H1 (cell line): ENCODE measurements around the gene ADAT3. TPM values are rescaled to one million over a fixed set of nuclear protein-coding genes. Genes with fewer than 3 reads are reported as not detected.

Experiments
- CTCF ChIA-PET: fragments of 300-600 bp; sonication (Branson Sonifier 250); formaldehyde crosslinking; loops from one replicate; lab custom pipeline; 2021; ENCODE audit not compliant: partially characterized antibody; lab: Charles Lee
- POLR2A ChIA-PET: fragments of 300-600 bp; sonication (Branson Sonifier 250); formaldehyde crosslinking; loops from one replicate; lab custom pipeline; 2021; ENCODE audit warnings: inconsistent platforms; ENCODE audit not compliant: partially characterized antibody; lab: Charles Lee
- DNase-seq, 2 experiments: peaks; one replicate each; pipeline versions ENCODE4 v3.0.0 to v3.0.0-alpha.2; 2010 to 2022; ENCODE audit warnings: low spot score in 2 of 2, low read depth in 1 of 2, mixed read lengths in 1 of 2
- FAIRE-seq: peaks from 2 replicates; lab custom pipeline; 2011; peaks lifted over from hg19 to GRCh38; lab: Jason Lieb, UNC
- H2AFZ ChIP-seq: 2 replicates; pipeline ENCODE4 v1.8.1; 2012; ENCODE audit warnings: low read length, inconsistent platforms
- H2AK5ac ChIP-seq: 2 replicates; pipeline ENCODE4 v1.6.1; 2013; ENCODE audit warnings: low read depth, low read length
- H2BK120ac ChIP-seq: replicated peaks from 2 replicates; pipeline ENCODE3; 2013; ENCODE audit warnings: low read depth, low read length, inconsistent platforms
- H2BK12ac ChIP-seq: 2 replicates; pipeline ENCODE4 v1.6.1; 2013; ENCODE audit warnings: low read depth, low read length
- H2BK15ac ChIP-seq: 2 replicates; pipeline ENCODE4 v1.6.1; 2013; ENCODE audit warnings: low read length
- H2BK20ac ChIP-seq: 2 replicates; pipeline ENCODE4 v1.6.1; 2013; ENCODE audit warnings: low read length
- H2BK5ac ChIP-seq: 2 replicates; pipeline ENCODE4 v1.6.1; 2013; ENCODE audit warnings: low read depth, low read length
- H3K14ac ChIP-seq: 2 replicates; pipeline ENCODE4 v1.6.1; 2013; ENCODE audit warnings: inconsistent platforms; ENCODE audit not compliant: insufficient read length
- H3K18ac ChIP-seq: 2 replicates; pipeline ENCODE4 v1.6.1; 2013; ENCODE audit warnings: low read length; ENCODE audit errors: extremely low read depth
- H3K23ac ChIP-seq: 2 replicates; pipeline ENCODE4 v1.6.1; 2013; ENCODE audit warnings: inconsistent platforms; ENCODE audit not compliant: insufficient read length
- H3K23me2 ChIP-seq: 2 replicates; pipeline ENCODE4 v1.6.1; 2013; ENCODE audit warnings: low read depth, low read length
- H3K27ac ChIP-seq: 2 replicates; pipeline ENCODE4 v1.6.1; 2011; ENCODE audit warnings: low read depth, low read length, inconsistent platforms
- H3K27me3 ChIP-seq, 4 experiments: replicated peaks in 1 of 4; 1 replicate in 1 of 4; 2 replicates in 3 of 4; pipeline versions ENCODE4 v1.6.1 to v1.8.1; 2011 to 2013; ENCODE audit warnings: low read length in 3 of 4, mild to moderate bottlenecking in 3 of 4, inconsistent platforms in 2 of 4, mixed read lengths in 2 of 4, moderate library complexity in 1 of 4; ENCODE audit not compliant: control insufficient read depth in 3 of 4, insufficient read depth in 3 of 4; ENCODE audit errors: extremely low read depth in 1 of 4
- H3K36me3 ChIP-seq, 4 experiments: 2 replicates each; pipeline versions ENCODE4 v1.6.1 to v1.8.1; 2011 to 2013; ENCODE audit warnings: mild to moderate bottlenecking in 4 of 4, low read length in 3 of 4, moderate library complexity in 2 of 4, control low read depth in 1 of 4, inconsistent platforms in 1 of 4; ENCODE audit not compliant: insufficient read depth in 4 of 4, control insufficient read depth in 2 of 4
- H3K4ac ChIP-seq: replicated peaks from 2 replicates; pipeline ENCODE3; 2013; ENCODE audit warnings: low read length, low read depth, mixed read lengths, inconsistent platforms; ENCODE audit not compliant: insufficient read length
- H3K4me1 ChIP-seq, 4 experiments: replicated peaks in 1 of 4; 1 replicate in 1 of 4; 2 replicates in 3 of 4; pipeline versions ENCODE4 v1.6.1 to v1.8.1; 2011 to 2013; ENCODE audit warnings: low read length in 3 of 4, inconsistent platforms in 2 of 4, mixed read lengths in 1 of 4; ENCODE audit not compliant: insufficient read depth in 4 of 4, control insufficient read depth in 3 of 4
- H3K4me2 ChIP-seq, 2 experiments: 2 replicates each; pipeline versions ENCODE4 v1.6.1 to v1.8.1; 2011 to 2013; ENCODE audit warnings: low read depth in 2 of 2, low read length in 2 of 2, control low read depth in 1 of 2, inconsistent platforms in 1 of 2, mild to moderate bottlenecking in 1 of 2; ENCODE audit not compliant: insufficient read depth in 1 of 2
- H3K4me3 ChIP-seq, 4 experiments: fragments of 200-600, 300-600 bp in 1 of 4; sonication (generic), shearing (Covaris generic), sonication (Bioruptor Twin) in 1 of 4; 2 replicates each; pipeline versions ENCODE4 v1.5.1 to v1.8.1; 2011 to 2016; ENCODE audit warnings: low read length in 4 of 4, low read depth in 3 of 4, control low read depth in 2 of 4, inconsistent platforms in 2 of 4, mild to moderate bottlenecking in 2 of 4, mixed read lengths in 1 of 4, moderate library complexity in 1 of 4; ENCODE audit not compliant: insufficient read depth in 2 of 4; ENCODE audit errors: extremely low read depth in 1 of 4
- H3K56ac ChIP-seq: replicated peaks from 2 replicates; pipeline ENCODE3; 2013; ENCODE audit warnings: low read depth, mild to moderate bottlenecking, mixed read lengths, low read length, inconsistent platforms; ENCODE audit not compliant: insufficient read length
- H3K79me1 ChIP-seq: 2 replicates; pipeline ENCODE4 v1.6.1; 2013; ENCODE audit warnings: low read depth, low read length, control low read depth
- H3K79me2 ChIP-seq, 2 experiments: 2 replicates each; pipeline versions ENCODE4 v1.6.1 to v1.8.1; 2012 to 2013; ENCODE audit warnings: low read length in 2 of 2, mild to moderate bottlenecking in 2 of 2, inconsistent platforms in 1 of 2; ENCODE audit not compliant: insufficient read depth in 2 of 2, control insufficient read depth in 1 of 2
- H3K9ac ChIP-seq, 4 experiments: replicated peaks in 1 of 4; 1 replicate in 1 of 4; 2 replicates in 3 of 4; pipeline versions ENCODE4 v1.6.1 to v1.8.1; 2011 to 2013; ENCODE audit warnings: low read depth in 3 of 4, low read length in 3 of 4, control low read depth in 2 of 4, mild to moderate bottlenecking in 2 of 4, moderate library complexity in 2 of 4, inconsistent platforms in 1 of 4; ENCODE audit errors: extremely low read depth in 1 of 4
- H3K9me3 ChIP-seq, 2 experiments: 2 replicates each; pipeline versions ENCODE4 v1.6.1 to v1.8.1; 2012 to 2013; ENCODE audit warnings: mild to moderate bottlenecking in 2 of 2, moderate library complexity in 2 of 2, control low read depth in 1 of 2, inconsistent platforms in 1 of 2, low read depth in 1 of 2, low read length in 1 of 2, mixed read lengths in 1 of 2; ENCODE audit not compliant: insufficient read depth in 2 of 2
- H4K20me1 ChIP-seq, 2 experiments: replicated peaks in 1 of 2; 2 replicates each; pipeline versions ENCODE3 to v1.8.1; 2011 to 2013; ENCODE audit warnings: inconsistent platforms in 2 of 2, low read length in 2 of 2, mild to moderate bottlenecking in 1 of 2; ENCODE audit not compliant: insufficient read depth in 2 of 2, control insufficient read depth in 1 of 2
- H4K5ac ChIP-seq: 2 replicates; pipeline ENCODE4 v1.6.1; 2013; ENCODE audit warnings: low read length, low read depth, mixed read lengths, inconsistent platforms; ENCODE audit not compliant: insufficient read length
- H4K8ac ChIP-seq: 2 replicates; pipeline ENCODE4 v1.8.0; 2013; ENCODE audit warnings: mild to moderate bottlenecking, moderate library complexity, low read length, inconsistent platforms; ENCODE audit not compliant: insufficient read depth; ENCODE audit errors: extremely low read depth
- H4K91ac ChIP-seq: replicated peaks from 2 replicates; pipeline ENCODE3; 2013; ENCODE audit warnings: low read length, mixed read lengths, inconsistent platforms; ENCODE audit not compliant: insufficient read length
- BRCA1 ChIP-seq: IDR thresholded peaks from 2 replicates; pipeline ENCODE4 v1.6.1; 2012; ENCODE audit warnings: low read depth, low read length, improper control_type of control experiment
- WGBS, 2 experiments: shearing (Covaris generic) in 1 of 2; methylation state at CpG; one replicate each; pipeline versions ENCODE4 v1.1.6 to v1.1.7; 2013 to 2015; ENCODE audit warnings: low lambda C conversion rate in 2 of 2, mixed read lengths in 2 of 2, inconsistent platforms in 1 of 2, low coverage in 1 of 2, missing lambda C conversion rate in 1 of 2; ENCODE audit not compliant: insufficient replicate concordance in 2 of 2, insufficient coverage in 1 of 2, insufficient read length in 1 of 2; ENCODE audit errors: extremely low coverage in 1 of 2, missing lambda C conversion rate in 1 of 2; 5-methylcytosine and 5-hydroxymethylcytosine counted together
- polyA plus RNA-seq, 7 experiments: library from polyadenylated mRNA; depleted of rRNA in 3 of 7; stranded (reverse) in 5 of 7; unstranded in 2 of 7; fragments of >200 nt in 5 of 7; fragments of 200-250 nt in 2 of 7; gene quantifications; 1 replicate in 5 of 7; 2 replicates in 1 of 7; 4 replicates in 1 of 7; pipeline versions ENCODE4 v1.2.1 to v1.2.3, GENCODE V29; 2011 to 2013; ENCODE audit warnings: missing spikeins in 2 of 7, mixed read lengths in 2 of 7
- total RNA-seq: library from RNA; stranded (reverse); fragmentation: NEBNext Ultra II Directional; extraction: Animal tissue kit (Norgen Biotek cat#: 25700); gene quantifications from 2 replicates; pipeline ENCODE4 v1.2.1, GENCODE V29; 2021

The ADAT3 gene
- total and polyA plus RNA-seq, 2 of the 8 experiments (the other 6 are each of a cell fraction or from before 2014, with no cell fraction given): 5.4 to 10.8 TPM

GRCh38 chr19:1909761-1910080, 4.5 kb downstream of the ADAT3 start:
- Histone ChIP-seq H3K36me3 (peaks cover 0 to 17% (median 9%) of the 10 kb centered on the region in 4 experiments; a peak in 3 of 8 replicates), H4K5ac (no peak overlapping the region), H3K4ac (no peak overlapping the region), H3K9ac (no peak overlapping the region), H2AFZ (no peak overlapping the region), H2BK12ac (no peak overlapping the region), H3K4me2 (no peak overlapping the region), H3K27ac (no peak overlapping the region), H2BK15ac (no peak overlapping the region), H3K27me3 (no peaks in the 10 kb centered on the region), H2BK120ac (no peak overlapping the region), H4K8ac (no peak overlapping the region), H3K23ac (no peak overlapping the region), H3K79me1 (peaks cover 31% of the 10 kb centered on the region), H4K91ac (no peak overlapping the region), H3K18ac (no peak overlapping the region), H2AK5ac (no peak overlapping the region), H3K4me1 (peaks cover 0 to 6% (median 5%) of the 10 kb centered on the region in 4 experiments; a peak in 5 of 7 replicates), H3K23me2 (peaks cover 3% of the 10 kb centered on the region), H3K4me3 (no peak overlapping the region), H2BK5ac (no peak overlapping the region), H3K56ac (no peak overlapping the region), H4K20me1 (peaks cover 16 to 39% of the 10 kb centered on the region in 2 experiments), H3K9me3 (no peaks in the 10 kb centered on the region), H2BK20ac (no peak overlapping the region), H3K14ac (no peak overlapping the region), H3K79me2 (peaks cover 16 to 80% of the 10 kb centered on the region in 2 experiments; a peak in 3 of 4 replicates)
- FAIRE-seq (no peak), DNase-seq (no peak)
- CTCF ChIA-PET: interaction anchor here (1.1 to 2.0 kb wide), 4 partner anchors 14 to 111 kb away, joined by 3 to 6 read pairs (median 4); no protein-coding TSS in a partner anchor
- TF ChIP-seq BRCA1: no peak
- 92% methylated on average over 9 of the region's 10 CpGs; no CpG with 5 or more reads in 1 of the 2 experiments for WGBS, 2 experiments
- POLR2A ChIA-PET: interaction anchor here (0.9 to 1.4 kb wide), 3 partner anchors 18 to 65 kb away, joined by 3 to 5 read pairs (median 3); no protein-coding TSS in a partner anchor
